HepG2 (cell line): ENCODE measurements around the gene PNMA3.
"Not testable (repeated sequence)": the region's sequence is repeated elsewhere in the genome, so short reads cannot be mapped to it uniquely, and the experiment has no call there.

ENCODE experiments used
- ARNTL ChIP-seq: sonication (generic); formaldehyde crosslinking; IDR thresholded peaks from 2 replicates; pipeline ENCODE4 v1.4.0; 2020; ENCODE audit warnings: mild to moderate bottlenecking, missing genetic modification reagents
- ESRRA ChIP-seq: sonication (generic); formaldehyde crosslinking; IDR thresholded peaks from 2 replicates; pipeline ENCODE4 v1.5.1; 2020; ENCODE audit warnings: mild to moderate bottlenecking, low read depth, missing genetic modification reagents
- HDAC6 ChIP-seq: fragments of 200-600 bp; sonication (generic); IDR thresholded peaks from 2 replicates; pipeline ENCODE4 v1.7.0; 2017; ENCODE audit warnings: mild to moderate bottlenecking, antibody characterized with exemption, low read length, low read depth
- HNRNPH1 ChIP-seq: fragments of 200-400 bp; formaldehyde crosslinking; optimal IDR thresholded peaks from 2 replicates; pipeline ENCODE3; 2017; ENCODE audit warnings: mild to moderate bottlenecking, low read depth, low read length
- MIER2 ChIP-seq: IDR thresholded peaks from 2 replicates; pipeline ENCODE4 v1.6.1; 2016; ENCODE audit warnings: missing biosample characterization, missing genetic modification reagents
- PLRG1 ChIP-seq: fragments of 450-650 bp; conservative IDR thresholded peaks from 2 replicates; pipeline ENCODE4 v1.6.1; 2016
- RAD21 ChIP-seq: fragments of 450-650 bp; formaldehyde crosslinking; IDR thresholded peaks from 2 replicates; pipeline ENCODE4 v1.5.0; 2020; ENCODE audit warnings: mild to moderate bottlenecking
- SMARCE1 ChIP-seq: fragments of 450-650 bp; IDR thresholded peaks from 2 replicates; pipeline ENCODE4 v1.6.1; 2017; ENCODE audit warnings: borderline replicate concordance
- SNAPC2 ChIP-seq: sonication (generic); formaldehyde crosslinking; IDR thresholded peaks from 2 replicates; pipeline ENCODE4 v1.8.1; 2022; ENCODE audit warnings: mild to moderate bottlenecking, missing genetic modification reagents
- ZNF24 ChIP-seq: fragments of 450-650 bp; IDR thresholded peaks from 2 replicates; pipeline ENCODE4 v1.6.1; 2017; ENCODE audit warnings: antibody characterized with exemption, mild to moderate bottlenecking
- TF ChIP-seq, protein P1 (sequence below): sonication (generic); formaldehyde crosslinking; IDR thresholded peaks from 2 replicates; pipeline ENCODE4 v1.8.1; 2023; ENCODE audit warnings: missing genetic modification reagents, inconsistent platforms, borderline replicate concordance
- TF ChIP-seq, protein P2 (sequence below): sonication (generic); formaldehyde crosslinking; IDR thresholded peaks from 2 replicates; pipeline ENCODE4 v1.4.0; 2020; ENCODE audit warnings: mild to moderate bottlenecking, missing genetic modification reagents
- TF ChIP-seq, protein P3 (sequence below): sonication (generic); formaldehyde crosslinking; IDR thresholded peaks from 2 replicates; pipeline ENCODE4 v1.5.0; 2020; ENCODE audit warnings: mild to moderate bottlenecking, missing genetic modification reagents, moderate library complexity

DNA sequence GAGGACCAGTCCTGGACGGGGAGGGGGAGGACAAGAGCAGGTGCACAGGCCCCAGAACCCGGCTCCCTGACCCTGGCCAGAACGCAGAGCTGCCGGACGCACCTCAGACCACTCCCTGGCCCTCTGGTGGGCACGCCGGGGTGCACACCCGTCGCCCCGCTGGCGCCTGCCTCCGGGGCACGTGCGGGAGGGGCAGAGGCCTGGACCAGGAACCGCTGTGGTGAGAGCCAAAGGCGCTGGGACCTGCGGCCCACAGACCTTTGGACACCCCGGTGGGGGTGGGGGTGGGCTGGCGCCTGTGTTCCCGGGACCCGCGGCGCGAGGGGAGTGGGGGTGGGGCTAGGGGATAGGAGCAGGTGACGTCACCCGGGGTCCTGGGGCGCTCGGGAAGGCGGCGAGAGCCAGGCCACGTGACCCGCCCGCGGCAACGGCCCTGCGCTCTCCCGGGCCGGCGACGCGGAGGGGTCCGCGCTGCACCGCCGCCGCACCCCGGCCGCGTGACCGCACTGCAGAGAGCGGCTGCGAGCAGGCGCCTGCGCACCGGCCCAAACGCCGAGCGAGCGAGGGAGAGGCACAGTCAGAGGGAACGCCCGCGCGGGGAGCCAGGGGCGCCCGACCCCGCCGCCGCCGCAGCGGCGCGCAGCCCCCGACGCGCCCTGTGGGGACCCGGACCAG, 15.8 kb downstream of the PNMA3 start, which contains the start of gene PNMA6A:
- not testable (repeated sequence) for TF ChIP-seq ARNTL (CRISPR knock-in tag); HNRNPH1; ESRRA (CRISPR knock-in tag); MIER2; SNAPC2 (CRISPR knock-in tag); PLRG1; SMARCE1; RAD21 (CRISPR knock-in tag); HDAC6; ZNF24
- TF ChIP-seq, protein P1, sequence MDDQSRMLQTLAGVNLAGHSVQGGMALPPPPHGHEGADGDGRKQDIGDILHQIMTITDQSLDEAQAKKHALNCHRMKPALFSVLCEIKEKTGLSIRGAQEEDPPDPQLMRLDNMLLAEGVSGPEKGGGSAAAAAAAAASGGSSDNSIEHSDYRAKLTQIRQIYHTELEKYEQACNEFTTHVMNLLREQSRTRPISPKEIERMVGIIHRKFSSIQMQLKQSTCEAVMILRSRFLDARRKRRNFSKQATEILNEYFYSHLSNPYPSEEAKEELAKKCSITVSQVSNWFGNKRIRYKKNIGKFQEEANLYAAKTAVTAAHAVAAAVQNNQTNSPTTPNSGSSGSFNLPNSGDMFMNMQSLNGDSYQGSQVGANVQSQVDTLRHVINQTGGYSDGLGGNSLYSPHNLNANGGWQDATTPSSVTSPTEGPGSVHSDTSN (CRISPR knock-in tag): not testable (repeated sequence)
- TF ChIP-seq, protein P2, sequence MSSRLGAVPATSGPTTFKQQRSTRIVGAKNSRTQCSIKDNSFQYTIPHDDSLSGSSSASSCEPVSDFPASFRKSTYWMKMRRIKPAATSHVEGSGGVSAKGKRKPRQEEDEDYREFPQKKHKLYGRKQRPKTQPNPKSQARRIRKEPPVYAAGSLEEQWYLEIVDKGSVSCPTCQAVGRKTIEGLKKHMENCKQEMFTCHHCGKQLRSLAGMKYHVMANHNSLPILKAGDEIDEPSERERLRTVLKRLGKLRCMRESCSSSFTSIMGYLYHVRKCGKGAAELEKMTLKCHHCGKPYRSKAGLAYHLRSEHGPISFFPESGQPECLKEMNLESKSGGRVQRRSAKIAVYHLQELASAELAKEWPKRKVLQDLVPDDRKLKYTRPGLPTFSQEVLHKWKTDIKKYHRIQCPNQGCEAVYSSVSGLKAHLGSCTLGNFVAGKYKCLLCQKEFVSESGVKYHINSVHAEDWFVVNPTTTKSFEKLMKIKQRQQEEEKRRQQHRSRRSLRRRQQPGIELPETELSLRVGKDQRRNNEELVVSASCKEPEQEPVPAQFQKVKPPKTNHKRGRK: not testable (repeated sequence)
- TF ChIP-seq, protein P3, sequence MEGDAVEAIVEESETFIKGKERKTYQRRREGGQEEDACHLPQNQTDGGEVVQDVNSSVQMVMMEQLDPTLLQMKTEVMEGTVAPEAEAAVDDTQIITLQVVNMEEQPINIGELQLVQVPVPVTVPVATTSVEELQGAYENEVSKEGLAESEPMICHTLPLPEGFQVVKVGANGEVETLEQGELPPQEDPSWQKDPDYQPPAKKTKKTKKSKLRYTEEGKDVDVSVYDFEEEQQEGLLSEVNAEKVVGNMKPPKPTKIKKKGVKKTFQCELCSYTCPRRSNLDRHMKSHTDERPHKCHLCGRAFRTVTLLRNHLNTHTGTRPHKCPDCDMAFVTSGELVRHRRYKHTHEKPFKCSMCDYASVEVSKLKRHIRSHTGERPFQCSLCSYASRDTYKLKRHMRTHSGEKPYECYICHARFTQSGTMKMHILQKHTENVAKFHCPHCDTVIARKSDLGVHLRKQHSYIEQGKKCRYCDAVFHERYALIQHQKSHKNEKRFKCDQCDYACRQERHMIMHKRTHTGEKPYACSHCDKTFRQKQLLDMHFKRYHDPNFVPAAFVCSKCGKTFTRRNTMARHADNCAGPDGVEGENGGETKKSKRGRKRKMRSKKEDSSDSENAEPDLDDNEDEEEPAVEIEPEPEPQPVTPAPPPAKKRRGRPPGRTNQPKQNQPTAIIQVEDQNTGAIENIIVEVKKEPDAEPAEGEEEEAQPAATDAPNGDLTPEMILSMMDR (CRISPR knock-in tag): not testable (repeated sequence)
